AG20443 (cell line): ENCODE data around the gene JAKMIP2.
"Not testable (repeated sequence)": the region's sequence is repeated elsewhere in the genome, so short reads cannot be mapped to it uniquely, and the experiment has no call there.

ENCODE experiments used
- DNase-seq: peaks from one replicate; pipeline ENCODE4 v3.0.0; 2012; ENCODE audit warnings: low spot score, mixed read lengths

JAKMIP2 gene

GRCh38 chr5:147746986-147747385, 35.5 kb downstream of the JAKMIP2 start:
- no peak for DNase-seq

GRCh38 chr5:147743678-147744374, 38.7 kb downstream of the JAKMIP2 start:
- no peak for DNase-seq

GRCh38 chr5:147743012-147743411, 39.5 kb downstream of the JAKMIP2 start:
- DNase-seq = no peak

- DNase-seq = no peak
These were observed 40.4 kb downstream of the JAKMIP2 start for GRCh38 chr5:147742151-147742550.

- DNase-seq = no peak
These were observed 41.7 kb downstream of the JAKMIP2 start for GRCh38 chr5:147740864-147741263.

GRCh38 chr5:147737921-147738320, 44.6 kb downstream of the JAKMIP2 start:
- DNase-seq = no peak

GRCh38 chr5:147735621-147736125, 46.9 kb downstream of the JAKMIP2 start:
- no peak for DNase-seq

GRCh38 chr5:147734894-147735293, 47.6 kb downstream of the JAKMIP2 start:
- DNase-seq = no peak

GRCh38 chr5:147733075-147733474, 49.5 kb downstream of the JAKMIP2 start:
- DNase-seq = no peak

- DNase-seq = no peak
These were observed 50.1 kb downstream of the JAKMIP2 start for GRCh38 chr5:147732291-147732883.

- no peak for DNase-seq
These were observed 50.9 kb downstream of the JAKMIP2 start for GRCh38 chr5:147731431-147732290.

- no peak for DNase-seq
These were observed 55.3 kb downstream of the JAKMIP2 start for GRCh38 chr5:147727200-147727599.

- DNase-seq = not testable (repeated sequence)
These were observed 61.2 kb downstream of the JAKMIP2 start for GRCh38 chr5:147721191-147721960.

GRCh38 chr5:147713550-147714295, 68.8 kb downstream of the JAKMIP2 start:
- no peak for DNase-seq

- no peak for DNase-seq
These were observed 69.9 kb downstream of the JAKMIP2 start for GRCh38 chr5:147712598-147712997.

- DNase-seq = no peak
These were observed 70.5 kb downstream of the JAKMIP2 start for GRCh38 chr5:147712019-147712418.

GRCh38 chr5:147711019-147711418, 71.5 kb downstream of the JAKMIP2 start:
- DNase-seq = no peak

- DNase-seq = no peak
These were observed 73.8 kb downstream of the JAKMIP2 start for GRCh38 chr5:147708708-147709107.

GRCh38 chr5:147704544-147704943, 78.0 kb downstream of the JAKMIP2 start:
- DNase-seq = no peak

GRCh38 chr5:147701468-147701867, 81.1 kb downstream of the JAKMIP2 start:
- DNase-seq = no peak

GRCh38 chr5:147699496-147700088, 82.9 kb downstream of the JAKMIP2 start:
- no peak for DNase-seq
